ENCODE data around the gene LRRC75A.
"Not testable (repeated sequence)": the region's sequence is repeated elsewhere in the genome, so short reads cannot be mapped to it uniquely, and the experiment has no call there.

LRRC75A gene

GRCh38 chr17:16428098-16428882, 63.7 kb downstream of the LRRC75A start:
- peak; percentile 80 for DNase-seq

DNA sequence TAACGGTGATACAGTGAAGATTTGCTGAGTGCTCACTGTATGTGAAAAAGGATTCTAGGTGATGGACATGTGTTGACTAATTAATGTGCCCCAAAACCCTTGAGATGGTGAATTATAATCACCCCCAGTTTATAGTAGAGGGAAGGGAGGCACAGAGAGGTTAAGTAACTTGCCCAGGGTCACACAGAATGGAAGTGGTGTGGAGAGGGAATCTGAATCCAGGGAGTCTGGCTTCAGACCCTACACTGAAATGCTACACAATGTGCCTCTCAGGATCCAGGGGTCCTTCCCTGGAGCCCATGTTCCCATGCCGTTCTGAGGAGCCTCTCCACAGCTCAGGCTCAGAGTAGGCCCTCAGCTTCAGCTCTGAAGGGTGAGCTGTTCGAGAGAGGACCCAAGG, 65.0 kb downstream of the LRRC75A start:
- no peak for DNase-seq

DNA sequence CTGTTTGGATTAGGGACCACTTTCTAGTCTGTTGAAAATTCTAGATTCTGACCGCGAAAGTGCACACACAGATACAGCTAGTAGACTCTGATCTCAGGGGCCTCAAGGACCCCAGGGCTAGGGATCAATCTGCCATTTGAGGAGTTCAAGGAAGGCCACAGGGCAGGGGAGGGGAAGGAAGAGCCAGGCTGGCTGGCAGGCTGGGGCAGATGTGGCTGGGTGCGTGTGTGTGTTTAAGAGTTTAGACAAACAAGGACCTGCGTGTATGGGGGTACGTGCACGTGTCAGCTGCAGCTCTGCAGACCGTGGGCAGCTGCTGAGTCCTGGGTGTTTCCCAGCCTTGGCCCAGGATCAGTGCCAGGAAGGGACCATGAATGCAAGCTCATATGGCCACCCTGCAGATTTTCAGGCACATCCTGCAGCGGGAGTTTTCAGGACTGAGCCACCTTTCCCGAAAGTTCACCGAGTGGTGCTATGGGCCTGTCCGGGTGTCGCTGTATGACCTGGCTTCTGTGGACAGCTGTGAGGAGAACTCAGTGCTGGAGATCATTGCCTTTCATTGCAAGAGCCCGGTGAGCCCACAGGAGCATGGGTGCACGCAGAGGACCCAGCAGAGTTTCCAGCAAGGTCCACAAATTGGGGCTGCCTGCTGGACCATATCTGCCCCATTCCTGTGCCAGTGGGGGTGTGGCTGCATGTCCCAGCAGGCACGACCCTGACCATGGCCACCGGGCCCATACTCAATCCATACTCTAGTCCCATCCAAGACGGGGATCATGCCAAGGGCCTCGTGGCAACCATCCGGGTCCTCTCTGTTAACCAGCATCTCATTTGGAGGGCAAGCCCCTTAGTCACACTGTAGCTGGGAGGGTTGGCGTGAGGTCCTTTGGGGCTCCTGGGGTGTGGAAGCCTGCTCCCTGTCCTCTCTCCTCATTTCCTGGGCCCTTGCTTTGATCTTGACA, 66.0 kb downstream of the LRRC75A start:
- no peak for DNase-seq

- no peak for DNase-seq
Measured at GRCh38 chr17:16425202-16425601, 66.8 kb downstream of the LRRC75A start.

- no peak for DNase-seq
Measured at GRCh38 chr17:16423226-16423872, 68.6 kb downstream of the LRRC75A start.

GRCh38 chr17:16422416-16422815, 69.6 kb downstream of the LRRC75A start:
- no peak for DNase-seq

DNA sequence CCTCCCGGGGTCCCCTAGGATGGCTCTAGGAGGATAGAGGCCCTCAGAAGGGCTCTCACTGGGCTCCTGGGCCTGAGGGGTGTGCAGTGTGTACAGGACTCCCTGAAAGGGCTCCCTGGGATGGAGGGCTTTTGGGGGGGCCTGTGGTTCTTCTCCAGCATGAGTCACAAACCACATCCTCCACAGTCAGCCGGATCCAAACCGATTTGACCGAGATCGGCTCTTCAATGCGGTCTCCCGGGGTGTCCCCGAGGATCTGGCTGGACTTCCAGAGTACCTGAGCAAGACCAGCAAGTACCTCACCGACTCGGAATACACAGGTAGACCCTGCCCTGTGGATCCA, 72.1 kb downstream of the LRRC75A start:
- peak; percentile 84 for DNase-seq

GRCh38 chr17:16419074-16419928, 72.7 kb downstream of the LRRC75A start:
- DNase-seq = peak; percentile 88

DNA sequence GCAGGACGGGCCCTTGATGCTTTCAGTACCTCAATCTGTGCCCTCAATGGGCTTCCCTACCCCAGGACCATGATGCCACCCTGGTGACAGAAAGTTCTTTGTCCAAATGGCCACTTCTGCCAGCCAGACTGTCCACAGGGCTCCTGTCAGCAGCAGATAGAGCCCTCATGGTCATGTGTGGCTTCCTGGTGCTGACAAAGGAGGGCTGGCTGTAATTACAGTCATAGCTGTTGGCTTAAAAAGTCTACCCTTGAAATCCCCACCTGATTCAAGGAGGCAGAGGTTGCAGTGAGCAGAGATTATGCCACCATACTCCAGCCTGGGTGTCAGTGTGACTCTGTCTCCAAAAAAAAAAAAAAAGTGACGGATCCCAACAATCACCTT, 73.3 kb downstream of the LRRC75A start:
- DNase-seq = no peak

DNA sequence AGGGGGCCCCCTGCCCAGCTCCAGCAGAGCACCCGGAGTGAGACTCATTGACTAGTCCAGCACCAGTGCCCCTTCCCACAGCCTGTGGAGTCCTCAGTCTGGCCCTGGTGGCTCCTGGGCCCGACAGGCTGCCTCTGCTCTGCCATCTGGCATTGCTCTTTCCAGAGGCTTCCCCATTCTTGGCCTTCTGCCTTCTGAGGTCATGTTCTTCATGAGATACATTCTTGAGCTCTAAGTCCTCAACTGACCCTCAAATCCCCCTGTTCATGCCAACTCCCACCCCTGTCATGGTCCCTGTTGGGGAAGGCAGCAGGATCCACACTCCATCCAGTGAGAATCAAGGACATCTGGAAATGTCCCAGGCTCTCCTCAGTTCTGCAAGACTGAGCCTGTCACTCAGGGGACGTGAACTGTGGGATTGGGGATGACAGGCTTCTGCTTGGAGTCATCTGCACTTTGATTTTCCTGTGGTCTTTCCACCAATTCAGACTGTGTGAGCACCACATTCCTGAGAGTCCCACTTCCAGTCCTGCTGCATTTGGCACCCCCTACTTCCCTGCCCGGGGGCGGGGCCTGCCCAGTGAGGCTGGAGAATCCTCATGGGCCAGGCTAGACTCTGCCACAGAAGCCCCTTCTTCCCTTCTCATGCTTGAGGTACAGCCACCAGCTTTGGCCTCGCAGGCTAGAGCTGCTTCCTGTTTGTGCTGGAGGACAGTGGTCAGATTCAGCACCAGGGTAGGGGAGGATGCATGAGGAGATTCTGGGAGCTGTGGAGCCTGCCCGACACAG, 73.9 kb downstream of the LRRC75A start:
- no peak for DNase-seq

DNA sequence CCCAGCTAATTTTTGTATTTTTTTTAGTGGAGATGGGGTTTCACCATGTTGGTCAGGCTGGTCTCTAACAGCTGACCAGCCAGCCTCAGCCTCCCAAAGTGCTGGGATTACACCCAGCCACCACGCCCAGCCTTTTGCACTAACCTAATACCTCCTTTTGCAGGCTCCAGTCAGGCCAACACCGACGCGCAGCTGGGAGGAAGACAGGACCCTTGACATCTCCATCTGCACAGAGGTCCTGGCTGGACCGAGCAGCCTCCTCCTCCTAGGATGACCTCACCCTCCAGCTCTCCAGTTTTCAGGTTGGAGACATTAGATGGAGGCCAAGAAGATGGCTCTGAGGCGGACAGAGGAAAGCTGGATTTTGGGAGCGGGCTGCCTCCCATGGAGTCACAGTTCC, 74.6 kb downstream of the LRRC75A start:
- DNase-seq = no peak

DNA sequence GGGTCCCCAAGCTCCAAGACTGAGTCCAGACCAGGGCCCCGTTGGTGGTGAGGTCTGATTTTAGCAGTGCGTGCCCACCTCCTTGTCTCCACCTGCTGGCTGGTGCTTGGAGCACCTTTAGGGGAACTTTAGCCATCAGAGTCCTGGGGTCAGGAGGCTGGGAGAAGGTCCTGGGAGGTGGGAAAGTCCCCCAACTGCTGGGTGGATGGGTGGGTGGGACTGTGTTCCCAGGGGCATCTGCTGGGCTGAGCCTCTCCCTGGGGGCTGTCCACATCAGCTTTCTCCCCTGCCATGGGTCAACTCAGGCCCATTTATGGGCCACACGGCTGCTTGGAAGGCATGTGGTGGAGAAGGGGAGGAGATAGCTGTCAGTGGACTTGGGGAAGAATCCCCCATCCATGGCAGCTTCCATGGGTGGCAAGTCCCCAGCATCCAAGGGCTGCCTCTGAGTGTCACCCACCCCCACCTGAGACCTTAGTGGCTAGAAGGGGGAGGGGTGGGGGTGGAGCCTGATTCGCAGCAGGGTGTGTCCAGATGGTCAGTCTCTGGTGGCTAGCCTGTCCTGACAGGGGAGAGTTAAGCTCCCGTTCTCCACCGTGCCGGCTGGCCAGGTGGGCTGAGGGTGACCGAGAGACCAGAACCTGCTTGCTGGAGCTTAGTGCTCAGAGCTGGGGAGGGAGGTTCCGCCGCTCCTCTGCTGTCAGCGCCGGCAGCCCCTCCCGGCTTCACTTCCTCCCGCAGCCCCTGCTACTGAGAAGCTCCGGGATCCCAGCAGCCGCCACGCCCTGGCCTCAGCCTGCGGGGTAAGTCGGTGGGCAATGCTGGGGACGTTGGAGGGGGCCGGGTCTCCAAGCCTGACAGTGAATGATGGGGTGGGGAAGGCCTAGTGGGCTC, 76.7 kb downstream of the LRRC75A start, which contains the start of gene TRPV2:
Gene TRPV2 (plus strand): TSS at position 541 of the 894 bp plus-strand sequence. CDS start 2,098 bp downstream, outside the sequence.
- DNase-seq = peak; percentile 79

DNA sequence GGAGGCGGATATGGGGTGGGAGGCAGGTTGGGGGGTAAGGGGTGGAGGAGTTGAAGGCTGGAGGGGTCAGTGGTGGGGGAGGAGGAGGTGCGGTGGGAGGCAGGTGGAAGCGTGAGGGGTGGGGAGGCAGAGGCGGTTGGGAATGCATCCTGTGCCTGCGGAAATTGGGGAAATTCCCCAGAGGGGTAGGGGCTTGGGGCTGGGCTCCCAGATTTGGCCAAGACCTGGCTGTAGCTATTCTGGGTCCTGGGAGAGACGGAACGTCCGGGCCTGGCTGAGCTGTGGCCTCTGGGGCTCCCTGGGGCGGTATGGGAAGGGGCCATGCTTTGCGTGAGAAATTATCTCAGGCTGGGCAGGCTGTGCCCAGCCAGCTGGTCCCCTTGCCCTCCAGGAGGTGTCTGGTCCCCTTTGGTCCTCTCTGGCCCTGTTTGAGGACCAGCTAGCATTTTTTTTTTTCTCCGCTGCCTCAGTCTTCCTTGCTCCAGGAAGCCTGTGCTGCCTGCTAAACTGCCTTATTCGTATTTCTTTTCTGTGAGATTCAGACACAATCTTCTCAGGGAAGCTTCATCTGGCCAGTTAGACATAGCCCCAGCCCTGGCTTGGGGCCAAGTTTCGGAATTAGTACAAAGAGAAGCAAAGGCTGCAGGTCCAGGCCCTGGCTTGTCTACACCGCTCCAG, 83.9 kb downstream of the LRRC75A start:
- no peak for DNase-seq

DNA sequence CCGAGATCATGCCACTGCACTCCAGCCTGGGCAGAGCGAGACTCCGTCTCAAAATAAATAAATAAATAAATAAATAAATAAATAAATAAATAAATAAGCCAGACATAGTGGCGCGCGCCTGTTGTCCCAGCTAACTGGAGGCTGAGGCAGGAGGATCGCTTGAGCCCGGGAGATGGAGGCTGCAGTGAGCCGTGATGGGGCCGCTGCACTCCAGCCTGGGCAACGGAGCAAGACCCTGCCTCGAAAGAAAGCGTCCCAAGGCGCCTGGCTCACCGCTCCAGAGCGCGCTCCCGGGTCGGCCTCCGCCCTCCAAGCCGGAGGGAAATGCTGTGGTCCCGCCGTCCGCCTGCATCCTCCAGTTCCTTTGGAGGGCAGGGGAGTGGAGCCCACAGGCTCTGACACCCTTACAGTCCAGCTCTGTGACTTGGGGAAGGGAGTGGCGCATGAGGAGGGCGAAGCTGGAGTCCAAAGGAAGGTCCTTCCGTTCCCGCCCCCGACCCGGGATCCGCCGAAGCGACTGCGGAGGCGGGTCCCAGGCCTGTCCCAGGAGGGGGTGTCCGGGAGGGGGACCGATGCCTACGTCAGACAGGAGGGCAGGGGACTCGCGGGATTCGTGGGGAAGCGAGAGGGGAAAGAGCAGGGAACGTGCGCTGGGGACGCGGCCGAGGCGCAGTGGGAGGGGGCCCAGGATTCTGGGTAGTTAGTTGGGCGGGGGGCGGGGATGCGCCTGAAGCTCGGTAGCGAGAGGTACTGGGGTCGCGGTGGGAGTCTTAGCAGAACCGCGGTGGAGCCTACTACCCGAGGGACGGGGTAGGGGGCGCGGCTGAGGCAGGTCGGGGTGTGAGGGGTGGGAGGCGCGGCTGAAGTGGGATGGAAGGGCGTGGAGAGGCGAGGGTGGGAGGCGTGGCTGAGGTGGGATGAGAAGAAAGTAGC, 85.0 kb downstream of the LRRC75A start:
- no peak for DNase-seq

DNA sequence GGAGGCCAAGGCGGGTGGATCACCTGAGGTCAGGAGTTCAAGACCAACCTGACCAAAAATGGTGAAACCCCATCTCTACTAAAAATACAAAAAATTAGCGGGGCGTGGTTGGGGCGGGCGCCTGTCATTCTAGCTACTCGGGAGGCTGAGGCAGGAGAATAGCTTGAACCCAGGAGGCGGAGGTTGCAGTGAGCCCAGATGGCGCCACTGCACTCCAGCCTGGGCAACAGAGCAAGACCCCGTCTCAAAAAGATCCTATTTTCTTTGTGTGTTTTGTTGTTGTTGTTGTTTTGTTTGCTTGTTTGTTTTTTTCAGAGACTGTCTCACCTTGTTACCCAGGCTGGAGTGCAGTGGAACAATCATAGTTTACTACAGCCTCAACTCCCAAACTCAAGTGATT, 88.1 kb downstream of the LRRC75A start:
- DNase-seq = not testable (repeated sequence)

DNA sequence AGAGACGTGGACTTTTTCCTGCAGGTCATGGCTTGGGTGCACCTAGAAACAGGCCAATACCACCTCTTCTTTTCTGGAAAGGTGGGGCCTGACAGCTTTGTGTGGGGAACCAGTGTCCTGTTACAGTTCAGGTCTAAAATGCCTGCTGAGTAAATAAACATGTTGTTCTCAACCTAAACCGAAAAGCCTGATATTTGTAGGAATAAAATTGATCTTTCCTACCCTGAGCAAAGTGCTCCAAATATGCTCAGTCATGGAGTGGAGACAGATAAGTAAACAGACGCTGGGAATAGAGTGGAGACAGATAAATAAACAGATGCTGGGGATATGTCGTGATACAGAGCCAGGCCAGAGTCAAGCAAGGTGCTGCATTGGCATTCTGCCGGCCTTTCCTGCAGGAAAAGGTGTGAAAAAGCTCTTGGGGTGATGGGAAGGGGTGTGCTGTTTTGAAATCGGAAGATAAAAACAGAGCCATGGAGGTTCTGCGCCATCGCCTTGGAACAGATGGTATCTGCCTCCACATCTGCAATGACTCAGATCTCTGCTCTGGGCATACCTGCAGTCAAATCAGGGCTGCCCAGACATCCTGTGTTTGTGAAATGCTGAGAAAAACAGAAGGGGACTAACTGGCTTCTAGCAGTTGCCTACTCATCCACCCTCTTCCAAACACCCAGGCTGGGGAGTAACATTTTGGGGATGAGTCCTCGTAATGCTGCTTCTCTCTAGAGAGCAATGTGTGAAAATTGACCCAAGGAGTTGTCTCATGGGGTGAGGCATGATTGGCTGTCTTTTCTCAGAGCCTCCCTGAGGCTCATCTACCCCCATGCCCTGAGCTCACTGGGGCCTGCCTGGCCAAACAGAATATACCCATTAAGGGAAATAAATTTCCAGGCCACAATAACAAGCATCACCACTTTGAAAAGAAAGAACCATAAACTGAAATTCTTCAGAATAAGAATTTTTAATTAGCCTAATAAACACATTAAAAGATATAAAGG, 93.4 kb downstream of the LRRC75A start:
- peak; percentile 62 for DNase-seq

GRCh38 chr17:16396693-16397092, 95.3 kb downstream of the LRRC75A start:
- DNase-seq = not testable (repeated sequence)

Measured in activated effector memory CD4-positive, alpha-beta T cell treated with anti-CD3 and anti-CD28 coated beads, Interleukin-2, amount 50 U/mL, for 16 hours (primary cell).